Fibroblast of skin of right quadriceps (primary cell): ENCODE results near the gene AREL1.
A peak's percentile ranks its signal among the peaks of the same experiment; 100 is the strongest.

Experiments used
- DNase-seq: peaks from one replicate; pipeline ENCODE4 v3.0.0-alpha.2; 2013

Gene AREL1

DNA sequence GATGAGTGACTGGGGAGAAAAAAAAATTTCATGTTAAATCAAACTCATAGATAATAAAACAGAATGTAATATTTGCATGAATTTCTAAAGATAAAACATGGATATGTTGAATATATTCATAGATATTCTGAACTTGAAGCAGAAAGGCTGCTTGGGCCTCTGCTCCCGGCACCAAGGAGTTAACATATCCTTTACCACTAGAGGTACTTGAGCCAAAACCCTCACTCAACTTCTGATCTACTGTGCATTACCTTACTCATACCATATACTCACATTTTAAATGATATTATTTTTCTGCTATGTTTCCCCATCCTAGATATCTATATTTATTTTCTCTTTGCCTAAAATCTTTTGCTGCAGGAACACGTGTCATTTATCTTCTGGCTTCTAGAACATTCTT, 14.9 kb downstream of the AREL1 start:
- DNase-seq: no peak

DNA sequence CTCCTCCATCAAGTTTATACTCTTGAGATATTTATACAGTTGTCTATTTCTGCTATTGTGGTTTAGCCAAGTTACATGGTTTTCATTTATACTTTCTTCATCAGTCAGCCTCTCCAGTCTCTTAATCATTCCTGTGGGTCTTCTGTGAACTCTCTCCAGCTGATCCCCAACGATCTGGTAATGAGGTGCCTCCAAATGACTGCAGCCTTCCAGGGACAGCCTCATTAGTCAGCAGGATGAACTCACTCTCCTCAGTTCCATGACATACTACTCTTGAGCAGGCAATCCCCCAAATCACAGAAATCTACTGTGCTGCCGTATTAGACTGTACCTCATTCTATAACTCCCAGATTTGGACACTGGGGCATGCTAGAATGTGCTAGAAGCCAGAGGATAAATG, 15.3 kb downstream of the AREL1 start:
- DNase-seq: peak; percentile 87

DNA sequence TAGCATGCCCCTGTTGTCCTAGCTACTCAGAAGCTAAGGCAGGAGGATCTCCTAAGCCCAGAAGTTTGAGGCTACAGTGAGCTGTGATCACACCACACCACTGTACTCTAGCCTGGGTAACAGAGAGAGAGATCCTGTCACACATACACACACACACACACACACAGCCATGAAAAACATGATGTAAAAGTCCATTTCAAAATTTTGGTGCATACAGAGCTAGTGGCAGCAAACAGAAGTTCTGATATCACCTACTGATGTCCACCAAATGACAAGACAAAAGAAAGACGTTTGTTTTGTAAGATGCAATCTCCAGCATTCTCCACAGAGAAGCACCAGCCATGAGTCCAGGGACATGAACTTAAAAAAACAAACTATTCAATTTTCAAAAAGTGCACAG, 15.9 kb downstream of the AREL1 start:
- no peak for DNase-seq

DNA sequence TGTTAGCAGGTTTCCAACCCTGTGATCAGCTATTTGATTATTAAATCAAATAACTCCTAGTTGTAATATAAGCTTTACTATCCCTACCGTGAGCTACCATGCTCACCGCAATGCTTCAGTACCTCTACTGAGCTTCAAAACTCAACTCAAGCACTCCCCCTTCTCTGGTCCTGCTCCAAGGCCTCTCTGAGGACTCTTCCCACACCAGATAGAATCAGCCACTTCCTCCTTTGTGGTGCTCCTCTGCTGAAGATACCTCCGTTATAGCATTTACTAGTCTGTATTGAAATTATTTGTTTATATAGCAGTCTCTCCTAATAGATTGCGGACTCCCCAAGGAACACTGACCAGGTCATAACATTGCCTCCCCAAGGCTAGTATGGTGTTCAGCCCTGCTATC, 17.5 kb downstream of the AREL1 start:
- no peak for DNase-seq

DNA sequence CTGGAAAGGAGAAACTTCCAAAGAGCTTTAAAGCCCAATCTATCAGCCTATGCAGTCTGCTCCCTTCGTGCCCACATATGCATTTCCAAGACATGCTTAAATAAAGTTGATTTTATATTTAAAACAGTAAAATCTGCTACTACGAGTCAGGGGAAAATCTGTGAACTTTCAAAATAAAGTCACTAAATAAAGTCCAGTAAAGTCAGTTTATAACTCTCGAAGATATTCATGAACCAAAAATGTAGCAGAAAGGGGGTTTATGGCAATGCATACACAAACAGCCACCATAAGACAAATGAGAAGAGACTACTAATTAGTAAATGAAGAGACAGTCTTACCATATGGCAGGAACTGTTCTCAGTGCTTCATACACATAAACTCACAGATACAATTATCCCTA, 19.7 kb downstream of the AREL1 start:
- no peak for DNase-seq

DNA sequence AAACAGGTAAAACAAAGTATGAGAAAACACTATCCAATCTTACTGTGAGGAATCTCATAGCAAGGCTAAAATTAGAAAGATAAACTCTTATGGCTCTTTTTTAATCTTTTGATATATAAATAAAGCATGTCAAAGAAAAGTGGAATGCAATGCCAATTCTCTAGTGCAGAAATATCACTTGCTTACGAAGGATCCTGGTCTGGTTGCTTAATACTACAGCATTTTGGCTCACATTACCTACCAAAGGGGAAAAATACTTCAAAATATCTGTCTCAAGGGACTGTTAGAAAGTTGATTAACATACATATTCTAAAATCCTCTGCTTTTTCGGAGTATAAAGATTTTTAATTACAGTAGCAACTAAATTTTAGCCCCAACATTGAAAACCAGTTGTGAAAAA, 21.4 kb downstream of the AREL1 start:
- no peak for DNase-seq

DNA sequence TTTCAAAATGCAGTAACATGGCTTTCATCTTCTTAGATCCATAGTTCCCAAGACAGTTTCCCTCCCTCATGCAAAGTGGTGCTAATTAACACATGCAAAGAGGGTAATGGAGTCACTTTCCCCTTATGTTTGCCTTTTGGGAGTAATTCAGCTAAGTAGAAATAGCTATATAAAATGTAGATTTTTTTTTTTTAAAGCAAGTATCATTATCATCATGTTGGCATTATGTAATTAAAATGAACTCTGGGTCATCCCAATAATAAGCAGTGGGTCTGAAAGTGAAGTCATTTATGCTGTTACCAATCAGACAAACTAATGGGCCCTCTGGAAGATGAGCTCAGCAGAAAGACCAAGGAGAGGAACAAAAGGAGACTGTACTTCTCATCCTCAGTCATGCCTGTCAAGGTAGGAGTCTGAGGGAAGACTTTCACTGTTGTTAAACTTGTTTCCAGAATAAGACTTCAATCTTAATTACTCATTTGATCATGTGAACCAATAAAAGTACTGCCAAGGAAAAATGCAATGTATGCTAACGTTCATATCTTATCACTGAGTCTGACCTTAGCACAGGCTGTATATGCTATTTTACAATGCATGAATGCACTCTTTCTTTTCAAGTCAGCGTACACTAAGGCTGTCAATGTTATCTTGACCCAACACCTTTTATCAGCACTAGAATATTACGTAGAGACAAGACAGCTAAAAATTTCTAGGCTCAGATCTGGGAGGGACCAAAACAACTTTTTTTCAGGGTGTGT, 26.8 kb downstream of the AREL1 start:
- no peak for DNase-seq

DNA sequence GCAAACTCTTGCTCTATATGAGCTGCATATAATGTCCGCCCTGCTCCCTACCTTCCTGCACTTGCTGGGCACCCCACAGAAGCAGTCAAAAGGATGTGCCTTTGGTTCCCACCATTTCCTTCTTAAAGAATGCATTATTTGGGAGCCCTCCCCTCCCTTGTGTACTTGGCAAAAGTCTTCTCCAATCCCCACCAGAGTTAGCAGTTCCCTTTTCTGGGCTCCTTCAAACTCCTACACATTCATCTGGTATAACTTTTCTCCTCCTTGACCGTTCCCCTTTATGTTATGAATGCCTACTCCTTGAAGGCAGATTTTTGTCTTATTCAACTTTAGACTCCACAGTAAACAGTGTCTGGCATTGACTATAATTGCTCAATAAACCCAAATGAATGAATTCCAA, 27.8 kb downstream of the AREL1 start:
- DNase-seq: no peak

DNA sequence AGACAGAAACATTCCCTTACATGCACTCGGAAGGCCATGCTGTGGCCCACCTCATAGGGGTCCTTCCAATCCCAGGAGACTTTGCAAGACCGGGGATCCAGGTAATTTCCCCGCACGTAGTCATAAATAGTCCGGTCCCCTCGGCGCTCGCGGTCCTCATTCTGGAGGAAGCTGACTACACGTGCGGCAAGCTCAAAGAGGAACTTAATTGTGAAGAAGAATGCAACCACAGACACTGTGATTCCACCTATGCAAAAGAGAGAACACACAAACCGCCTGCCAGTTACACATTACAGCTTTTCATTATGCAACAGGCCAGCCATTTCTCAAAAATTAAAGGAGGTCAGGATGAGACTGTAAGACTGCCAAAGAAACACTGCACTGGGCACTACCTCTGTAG, 28.4 kb downstream of the AREL1 start:
- DNase-seq: no peak

DNA sequence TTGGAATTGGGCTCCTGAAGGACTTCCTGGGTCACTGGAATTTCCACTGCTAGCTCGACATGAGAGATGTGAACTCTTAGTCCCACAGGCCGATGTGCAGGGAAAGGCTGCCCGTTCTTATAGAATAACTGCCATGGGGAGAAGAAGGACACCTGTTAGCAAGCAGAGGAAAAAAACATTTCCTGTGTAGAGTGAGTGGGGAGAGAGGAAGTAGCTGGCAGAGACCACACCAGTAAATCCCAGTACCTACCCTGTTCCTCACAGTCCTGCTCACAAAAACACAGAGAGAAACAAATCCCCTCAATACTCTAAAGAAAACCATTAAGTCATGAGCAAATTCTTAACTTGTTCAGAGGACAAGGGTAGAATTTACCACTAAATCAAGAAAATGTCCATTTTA, 29.5 kb downstream of the AREL1 start:
- no peak for DNase-seq

DNA sequence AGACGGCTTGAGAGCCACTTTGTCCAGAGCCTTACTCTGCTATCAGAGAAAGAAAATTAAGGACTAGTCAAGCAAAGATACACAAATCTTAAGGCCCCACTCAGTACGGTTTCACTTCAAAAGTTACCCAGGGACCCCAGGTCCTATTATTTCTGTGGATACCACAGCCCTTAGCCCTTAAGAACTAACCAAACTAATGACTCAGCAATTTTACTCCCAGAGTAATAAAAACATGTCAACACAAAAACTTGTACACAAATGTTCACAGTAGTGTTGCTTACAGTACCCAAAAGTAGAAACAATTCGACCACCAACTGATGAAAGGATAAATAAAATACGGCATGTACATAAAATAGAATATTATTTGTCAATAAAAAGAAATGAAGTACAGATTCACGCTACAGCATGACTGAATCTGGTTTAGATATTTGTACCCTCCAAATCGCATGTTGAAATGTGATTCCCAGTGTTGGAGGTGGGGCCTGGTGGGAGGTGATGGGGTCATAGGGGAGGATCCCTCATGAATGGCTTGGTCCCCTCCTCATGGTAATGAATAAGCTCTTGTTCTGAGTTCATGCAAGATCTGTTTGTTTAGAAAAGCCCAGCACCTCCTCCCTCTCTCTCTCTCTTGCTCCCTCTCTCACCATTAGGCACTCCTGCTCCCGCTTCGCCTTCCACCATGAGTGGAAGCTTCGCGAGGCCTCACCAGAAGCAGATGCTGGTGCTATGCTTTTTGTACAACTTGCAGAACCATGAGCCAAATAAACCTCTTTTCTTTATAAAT, 30.5 kb downstream of the AREL1 start:
- no peak for DNase-seq

DNA sequence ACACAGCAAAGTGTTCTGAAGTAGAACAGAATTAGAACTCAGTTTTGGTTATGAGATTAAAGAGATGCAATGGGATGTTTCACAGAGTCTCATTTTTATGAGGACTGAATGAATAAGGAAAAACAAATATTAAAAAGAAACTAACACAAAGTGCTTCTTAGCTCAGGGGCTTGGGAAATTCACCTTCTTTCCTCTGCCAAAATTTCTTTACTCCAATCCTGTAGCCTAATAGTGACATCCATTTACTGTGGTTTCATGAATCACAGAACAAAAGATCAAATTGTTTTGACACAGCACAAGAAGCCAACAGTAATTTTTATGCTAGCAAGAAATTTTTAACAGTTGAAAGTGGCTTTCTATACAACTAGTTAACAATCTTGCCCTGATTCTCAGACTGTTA, 37.7 kb downstream of the AREL1 start:
- no peak for DNase-seq

DNA sequence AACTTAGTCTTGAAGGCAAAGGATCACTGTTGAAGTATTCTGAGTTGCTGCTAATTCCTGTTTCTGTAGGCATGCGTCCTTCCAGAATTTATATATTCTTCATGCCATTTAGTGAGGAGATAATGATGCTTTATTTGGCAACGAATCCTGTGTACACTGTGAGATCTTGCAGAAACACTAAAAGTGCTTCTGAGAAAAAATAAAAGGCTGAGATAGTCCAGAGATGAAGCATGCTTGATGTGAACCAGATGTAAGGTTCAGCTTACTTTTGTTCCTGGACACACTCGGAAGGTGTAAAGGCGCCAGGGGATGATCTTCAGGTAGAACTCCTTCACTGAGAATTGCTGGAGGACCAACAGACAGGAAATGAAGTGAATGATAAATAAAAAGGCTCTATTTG, 39.1 kb downstream of the AREL1 start:
- DNase-seq: no peak

DNA sequence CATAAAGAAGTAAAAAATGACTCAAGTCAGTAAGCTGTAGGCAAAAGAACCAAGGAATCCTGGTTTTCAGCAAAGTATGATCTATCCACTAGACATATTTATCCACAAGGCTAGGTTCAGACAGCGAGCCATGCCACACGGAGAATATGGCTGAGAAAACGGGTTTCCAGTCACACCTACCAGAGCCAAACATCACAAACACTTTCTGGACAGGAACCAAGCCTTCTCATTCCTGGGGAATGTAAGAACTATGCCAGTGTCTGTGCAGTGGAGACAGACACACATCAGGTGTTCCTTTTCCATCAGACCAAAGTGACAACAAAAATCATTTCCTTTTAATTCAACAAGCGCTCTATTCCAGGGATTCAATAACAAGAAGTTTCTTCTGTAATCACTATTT, 41.1 kb downstream of the AREL1 start:
- peak; percentile 62 for DNase-seq

DNA sequence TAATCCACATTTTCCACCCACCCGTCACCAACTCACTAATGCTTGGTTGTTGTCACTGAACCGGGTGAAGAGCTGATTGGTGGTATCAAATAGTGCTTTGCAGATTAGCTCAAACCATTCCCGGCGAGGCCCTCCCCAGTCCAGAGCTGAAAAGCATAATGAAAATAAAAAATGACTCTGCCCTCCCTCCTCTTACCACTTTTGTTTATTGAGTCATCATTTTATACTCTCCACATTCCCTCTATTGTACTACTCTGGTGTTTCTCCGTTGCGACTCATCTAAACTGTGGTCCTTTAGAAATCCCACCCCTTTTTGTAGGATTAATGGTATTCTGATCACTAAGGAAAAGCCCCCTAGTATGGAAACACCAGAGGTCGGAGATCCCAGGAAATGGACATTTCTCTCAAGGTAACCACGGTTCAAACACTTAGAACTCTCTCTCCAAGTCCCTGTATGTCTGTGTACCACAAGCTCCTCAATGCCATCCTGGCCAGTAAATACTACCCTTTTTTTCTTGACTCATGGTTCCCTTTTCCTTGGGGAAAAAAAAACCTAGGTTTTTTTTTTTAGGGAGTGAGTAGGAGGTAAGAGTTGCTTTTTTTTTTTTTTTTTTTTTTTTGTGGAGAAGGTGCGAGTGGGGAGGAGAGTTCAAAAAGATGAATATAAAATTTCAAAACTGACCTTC, 42.0 kb downstream of the AREL1 start:
- peak; percentile 77 for DNase-seq

DNA sequence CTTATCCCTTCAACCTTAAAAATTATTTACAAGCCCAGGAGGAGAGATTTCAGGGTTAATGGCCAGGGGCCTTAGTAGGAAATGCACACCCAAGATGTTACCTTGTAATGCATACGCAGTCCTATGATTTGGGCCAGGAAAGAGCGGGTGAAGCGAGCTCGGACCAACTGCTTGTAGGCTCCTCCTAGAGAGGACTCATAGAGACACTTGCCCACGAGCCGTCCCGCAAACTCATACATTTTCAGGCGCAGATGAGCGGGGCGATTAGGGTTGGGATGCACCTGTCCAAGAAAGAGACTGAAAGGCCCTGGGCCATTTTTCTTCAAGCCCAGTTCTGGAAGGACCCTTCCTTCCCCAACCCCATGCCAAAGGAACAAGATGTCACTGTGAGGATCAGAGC, 43.0 kb downstream of the AREL1 start:
- no peak for DNase-seq

DNA sequence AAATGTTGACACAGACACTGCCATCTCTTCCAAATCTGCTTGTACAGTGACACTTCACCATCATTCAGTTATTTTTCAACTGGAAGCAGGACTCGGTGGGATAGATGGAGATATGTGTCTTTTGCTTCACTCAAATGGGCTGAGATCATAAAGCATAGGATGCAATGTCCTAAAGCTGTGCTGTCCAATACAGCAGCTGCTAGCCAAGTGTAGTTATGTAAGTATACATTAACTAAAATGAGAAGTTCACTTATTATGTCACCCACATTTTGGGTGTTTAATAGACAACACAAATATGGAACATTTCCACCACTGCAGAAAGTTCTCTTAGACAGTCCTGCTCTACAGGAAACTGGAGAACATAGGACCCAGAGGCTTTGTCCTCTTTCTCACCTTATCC, 43.6 kb downstream of the AREL1 start:
- DNase-seq: no peak

DNA sequence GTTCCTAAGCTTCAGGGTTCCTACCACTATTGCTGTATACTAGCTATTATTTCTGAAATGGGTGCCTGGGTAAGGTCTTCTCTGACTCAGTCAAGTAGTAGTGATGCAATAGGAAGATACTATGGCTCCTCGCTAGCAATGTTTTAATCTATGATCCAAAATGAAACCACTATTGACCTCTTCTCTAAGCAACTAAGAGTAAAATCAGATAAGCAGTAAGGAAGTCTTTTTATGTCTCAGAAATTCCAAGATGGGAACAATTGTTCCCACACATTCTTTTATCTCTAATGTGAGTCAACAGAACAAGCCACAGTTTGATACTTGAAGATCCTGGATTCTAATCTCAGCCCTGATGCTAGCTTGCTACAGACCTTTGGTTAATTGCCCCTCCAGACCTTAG, 45.1 kb downstream of the AREL1 start:
- peak; percentile 54 for DNase-seq

DNA sequence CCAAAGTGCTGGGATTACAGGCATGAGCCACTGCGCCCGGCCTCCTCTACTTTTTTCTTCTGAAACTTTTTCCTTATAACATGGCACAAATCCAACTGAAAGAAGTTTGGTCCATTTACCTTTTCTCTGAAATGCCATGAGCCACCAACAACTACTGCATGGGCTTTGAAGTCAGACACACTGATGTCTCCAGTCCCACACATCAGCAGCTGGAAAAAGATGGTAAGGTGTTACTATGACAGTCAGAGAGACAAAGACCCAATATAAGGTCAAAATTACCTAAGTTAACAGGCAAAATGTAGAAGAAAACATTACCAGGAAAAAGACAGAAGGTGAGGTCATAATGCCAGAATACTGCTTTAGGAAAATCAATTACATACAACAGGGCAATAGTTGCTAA, 48.2 kb downstream of the AREL1 start:
- no peak for DNase-seq

DNA sequence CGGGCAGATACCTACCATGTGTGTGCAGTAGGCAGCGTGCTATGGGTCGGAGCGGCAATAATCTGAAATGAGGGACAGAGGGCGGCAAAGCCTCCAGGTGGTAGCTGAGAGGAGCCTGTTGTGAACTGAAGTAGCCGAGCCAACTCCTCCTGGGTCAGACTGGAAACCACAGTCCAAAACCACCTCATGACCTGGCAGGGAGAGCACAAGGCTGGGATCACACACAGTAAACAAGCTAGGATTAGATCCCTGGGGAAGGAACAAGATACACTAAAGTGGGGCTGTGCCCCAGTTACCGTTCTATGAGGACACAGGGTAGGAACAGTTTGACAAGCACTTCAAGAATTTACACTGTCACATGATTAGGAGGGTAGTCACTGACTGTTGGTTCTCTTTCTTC, 49.0 kb downstream of the AREL1 start:
- DNase-seq: no peak

DNA sequence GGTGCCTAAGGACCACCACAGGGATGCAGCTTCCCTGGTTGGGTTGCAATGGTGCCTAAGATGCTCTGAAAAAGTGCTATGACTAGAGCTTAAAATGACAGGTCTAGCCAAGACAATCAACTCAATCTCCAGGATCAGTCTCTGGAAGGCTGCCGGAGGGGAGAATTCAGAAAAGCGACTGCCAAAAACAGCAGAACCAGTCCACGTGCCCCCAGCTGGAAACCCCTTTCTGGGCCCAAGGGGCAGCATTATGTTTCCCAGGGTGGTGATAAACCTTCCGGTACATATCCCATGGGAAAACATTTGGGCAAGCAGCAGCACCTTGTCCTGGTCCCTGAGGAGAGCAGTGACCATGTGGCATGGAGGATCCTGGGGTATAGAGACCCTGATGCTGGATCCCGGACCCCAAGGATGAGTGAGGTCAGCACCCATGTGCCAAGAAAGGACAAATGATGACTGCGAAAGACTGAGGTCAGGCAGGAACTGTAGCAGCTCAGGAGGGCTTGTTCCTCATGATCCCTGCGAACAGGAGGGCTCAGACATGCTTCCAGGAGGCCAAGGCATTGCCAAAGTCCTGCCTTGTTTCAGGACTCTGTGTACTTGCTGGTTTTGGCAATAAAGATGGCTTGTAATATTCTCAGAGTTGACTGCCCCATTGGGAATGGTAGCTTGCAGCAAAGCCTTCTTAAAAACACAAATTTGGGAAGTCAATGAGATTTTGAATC, 51.0 kb downstream of the AREL1 start:
- no peak for DNase-seq

DNA sequence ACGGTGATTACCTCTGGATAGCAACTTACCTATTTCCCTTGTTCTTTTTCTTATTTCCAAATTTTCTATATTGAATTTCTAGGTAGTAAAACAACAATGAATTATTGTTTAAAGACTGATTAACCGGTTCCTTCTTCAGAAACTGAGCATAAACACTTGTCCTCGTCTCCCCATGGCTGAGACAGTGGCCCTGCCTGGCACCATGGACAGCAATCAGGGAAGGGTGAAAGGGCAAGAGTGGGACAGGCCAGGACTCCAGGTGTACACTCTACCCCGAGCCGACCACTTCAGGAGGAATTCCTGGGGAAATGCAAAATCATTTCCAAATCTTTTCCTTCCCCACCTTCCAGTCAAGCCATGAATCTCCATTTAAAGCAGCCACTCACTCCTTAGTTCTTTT, 52.0 kb downstream of the AREL1 start:
- no peak for DNase-seq

DNA sequence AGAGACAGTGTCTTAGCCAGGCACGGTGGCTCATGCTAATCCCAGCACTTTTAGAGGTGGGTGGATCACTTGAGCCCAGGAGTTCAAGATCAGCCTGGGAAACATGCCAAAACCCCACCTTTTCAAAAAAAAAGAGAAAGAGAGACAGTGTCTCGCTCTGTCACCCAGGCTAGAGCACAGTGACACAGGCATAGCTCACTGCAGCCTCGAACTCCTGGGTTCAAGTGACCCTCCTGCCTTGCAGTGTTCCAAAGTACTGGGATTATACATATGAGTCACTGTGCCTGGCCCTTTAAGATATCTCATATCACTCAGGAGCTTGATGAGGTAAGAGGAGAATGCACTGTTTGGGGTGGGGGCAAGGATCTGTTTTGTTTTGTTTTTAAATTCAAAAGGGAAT, 52.7 kb downstream of the AREL1 start:
- DNase-seq: no peak
